ENCODE data around the gene GAGE10.

DNA sequence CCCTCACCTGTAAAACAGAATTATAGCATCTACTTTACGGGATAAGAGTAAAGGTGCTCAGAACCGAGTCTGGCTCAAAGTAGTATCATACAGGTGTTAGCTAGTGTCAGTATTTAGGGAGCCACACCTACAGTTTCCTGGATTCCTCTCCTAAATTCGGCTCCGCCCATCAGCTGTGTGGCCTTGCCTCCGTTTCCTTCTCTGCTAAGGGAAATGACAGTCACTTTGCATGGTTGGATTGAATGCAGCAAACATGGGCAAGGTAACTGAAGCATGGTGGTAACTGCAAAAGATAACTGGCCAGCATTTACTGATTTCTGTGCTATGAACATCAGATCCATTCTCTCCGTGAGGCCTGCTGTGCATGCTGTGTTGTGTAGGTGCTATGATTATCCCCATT lies 31.0 kb upstream of the GAGE10 start:
- TF ChIP-seq, protein P1, sequence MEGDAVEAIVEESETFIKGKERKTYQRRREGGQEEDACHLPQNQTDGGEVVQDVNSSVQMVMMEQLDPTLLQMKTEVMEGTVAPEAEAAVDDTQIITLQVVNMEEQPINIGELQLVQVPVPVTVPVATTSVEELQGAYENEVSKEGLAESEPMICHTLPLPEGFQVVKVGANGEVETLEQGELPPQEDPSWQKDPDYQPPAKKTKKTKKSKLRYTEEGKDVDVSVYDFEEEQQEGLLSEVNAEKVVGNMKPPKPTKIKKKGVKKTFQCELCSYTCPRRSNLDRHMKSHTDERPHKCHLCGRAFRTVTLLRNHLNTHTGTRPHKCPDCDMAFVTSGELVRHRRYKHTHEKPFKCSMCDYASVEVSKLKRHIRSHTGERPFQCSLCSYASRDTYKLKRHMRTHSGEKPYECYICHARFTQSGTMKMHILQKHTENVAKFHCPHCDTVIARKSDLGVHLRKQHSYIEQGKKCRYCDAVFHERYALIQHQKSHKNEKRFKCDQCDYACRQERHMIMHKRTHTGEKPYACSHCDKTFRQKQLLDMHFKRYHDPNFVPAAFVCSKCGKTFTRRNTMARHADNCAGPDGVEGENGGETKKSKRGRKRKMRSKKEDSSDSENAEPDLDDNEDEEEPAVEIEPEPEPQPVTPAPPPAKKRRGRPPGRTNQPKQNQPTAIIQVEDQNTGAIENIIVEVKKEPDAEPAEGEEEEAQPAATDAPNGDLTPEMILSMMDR (IDR thresholded peaks at IDR 0.05) = no peak
- TF ChIP-seq POLR2AphosphoS5 (IDR thresholded peaks at IDR 0.05; ENCODE audit: low read depth, low read length) = no peak

Measured in Panc1 (cell line).